IPS-20b (cell line): ENCODE data around the gene MOCS1.

Source experiments
- H3K27ac ChIP-seq: one replicate; pipeline ENCODE4 v1.5.1; 2013; ENCODE audit warnings: low read length
- H3K27me3 ChIP-seq: 2 replicates; pipeline ENCODE4 v1.6.1; 2013; ENCODE audit warnings: mild to moderate bottlenecking, low read length, inconsistent platforms; ENCODE audit not compliant: insufficient read depth
- H3K36me3 ChIP-seq: 2 replicates; pipeline ENCODE4 v1.6.1; 2013; ENCODE audit warnings: low read depth, mild to moderate bottlenecking, inconsistent platforms, low read length, moderate library complexity; ENCODE audit not compliant: insufficient read depth
- H3K4me1 ChIP-seq: 2 replicates; pipeline ENCODE4 v1.6.1; 2013; ENCODE audit warnings: mild to moderate bottlenecking, control low read depth, inconsistent platforms, low read length, moderate library complexity; ENCODE audit not compliant: insufficient read depth
- H3K4me3 ChIP-seq: 2 replicates; pipeline ENCODE4 v1.5.1; 2013; ENCODE audit warnings: mild to moderate bottlenecking, low read length, inconsistent platforms
- H3K9ac ChIP-seq: 2 replicates; pipeline ENCODE4 v1.6.1; 2013; ENCODE audit warnings: low read depth, mild to moderate bottlenecking, inconsistent platforms, low read length, moderate library complexity
- H3K9me3 ChIP-seq: 2 replicates; pipeline ENCODE4 v1.6.1; 2013; ENCODE audit warnings: mild to moderate bottlenecking, low read depth, low read length, inconsistent platforms; ENCODE audit not compliant: insufficient read depth

The MOCS1 gene

DNA sequence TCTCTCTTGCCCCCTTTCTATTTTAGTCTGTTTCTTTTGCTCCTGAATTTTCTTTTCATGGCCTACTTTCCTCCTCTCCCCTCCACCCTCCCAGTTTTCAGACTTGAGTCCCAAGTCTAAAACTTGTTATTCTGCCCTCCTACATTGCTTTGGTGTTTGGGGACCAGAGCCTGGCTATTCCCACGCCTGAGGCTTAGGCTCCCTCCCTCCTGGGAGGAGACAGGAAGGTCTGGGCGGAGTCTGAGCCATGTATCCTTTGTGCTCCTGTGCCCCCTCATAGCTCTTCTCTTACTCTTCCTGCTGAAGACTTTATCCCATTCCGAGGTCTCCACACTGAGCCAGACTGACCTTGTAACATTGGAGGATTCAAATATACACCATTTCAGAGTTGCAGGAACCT lies 72.6 kb downstream of the MOCS1 start:
- Histone ChIP-seq H3K36me3 (no peaks in the 10 kb centered on the region), H3K9me3 (no peaks in the 10 kb centered on the region), H3K27ac (no peak overlapping the region)

GRCh38 chr6:39859025-39859424 lies 75.2 kb downstream of the MOCS1 start:
- Histone ChIP-seq H3K36me3 (no peaks in the 10 kb centered on the region), H3K9ac (no peak overlapping the region), H3K4me1 (no peaks in the 10 kb centered on the region; the same call in 1 of the 2 replicates), H3K4me3 (no peak overlapping the region), H3K27ac (no peak overlapping the region), H3K9me3 (no peaks in the 10 kb centered on the region), H3K27me3 (no peaks in the 10 kb centered on the region)

More for the DNA sequence above, 72.6 kb downstream of the MOCS1 start:
- peaks cover 3% of the 10 kb centered on the region; the same call in 1 of the 2 replicates for H3K4me1 ChIP-seq
- no peak overlapping the region for H3K9ac ChIP-seq
- no peak overlapping the region for H3K4me3 ChIP-seq
- no peaks in the 10 kb centered on the region for H3K27me3 ChIP-seq

GRCh38 chr6:39855356-39855995 lies 78.8 kb downstream of the MOCS1 start:
- Histone ChIP-seq H3K36me3 (no peaks in the 10 kb centered on the region), H3K4me1 (no peaks in the 10 kb centered on the region), H3K9me3 (no peaks in the 10 kb centered on the region), H3K27me3 (no peaks in the 10 kb centered on the region), H3K4me3 (no peak overlapping the region), H3K27ac (no peak overlapping the region), H3K9ac (no peak overlapping the region)
